Fibroblast of lung (primary cell): ENCODE data around the gene UXS1.

Experiments used
- CTCF ChIP-seq, 2 donors: IDR thresholded peaks in 1 of 2; conservative IDR thresholded peaks in 1 of 2; 1 replicate in 1 of 2; 2 replicates in 1 of 2; pipeline ENCODE4 v1.5.1; 2011 to 2012; ENCODE audit warnings: low read length in 2 of 2, control low read depth in 1 of 2, inconsistent platforms in 1 of 2, low read depth in 1 of 2, mild to moderate bottlenecking in 1 of 2
- EZH2 ChIP-seq: IDR thresholded peaks from 2 replicates; pipeline ENCODE4 v1.5.1; 2012; ENCODE audit warnings: low read length, control low read depth, mild to moderate bottlenecking; ENCODE audit errors: missing control alignments

- TF ChIP-seq CTCF (conservative IDR thresholded peaks at IDR 0.05 in 1 of 2, IDR thresholded peaks at IDR 0.05 in 1 of 2; ENCODE audit: low read depth in 1 of 2, low read length in 2 of 2) (no peak), EZH2 (no peak)
Observed at GRCh38 chr2:106058469-106059137, 135.5 kb downstream of the UXS1 start.
